Measurements from ENCODE around the gene RNU1-1. TPM values are rescaled to one million over a fixed set of nuclear protein-coding genes. Genes with fewer than 3 reads are reported as not detected.
"Not testable (repeated sequence)": the region's sequence is repeated elsewhere in the genome, so short reads cannot be mapped to it uniquely, and the experiment has no call there.

Gene RNU1-1
- total and polyA plus RNA-seq, 4 experiments from 2014 or later = 3,010 to 3,866 TPM; not detected in 2

- peaks cover 0 to 9% (median 0%) of the 10 kb centered on the region in 4 donors for H3K4me1 Mint-ChIP-seq
- H3K4me3 ChIP-seq (ENCODE audit: low read length in 2 of 2) = no peak overlapping the region
- no peaks in the 10 kb centered on the region for H3K4me1 ChIP-seq (ENCODE audit: insufficient read depth, low read length)
- H3K9me3 Mint-ChIP-seq = no peaks in the 10 kb centered on the region
- no peak overlapping the region for H3K4me3 Mint-ChIP-seq
- H3K9me3 ChIP-seq (ENCODE audit: control insufficient read depth in 1 of 2, low read length in 2 of 2) = no peaks in the 10 kb centered on the region
- no peaks in the 10 kb centered on the region for H3K36me3 ChIP-seq (ENCODE audit: insufficient read depth, low read length)
- H3K27ac ChIP-seq (ENCODE audit: low read depth, low read length) = no peak overlapping the region
- ChIA-PET CTCF (ENCODE audit: partially characterized antibody) (no interaction called here), POLR2A (ENCODE audit: partially characterized antibody) (interaction anchor here (1.1 kb wide), 1 partner anchor 384 kb away, joined by 3 read pairs; no protein-coding TSS in a partner anchor)
- H3K27ac Mint-ChIP-seq = no peak overlapping the region
- no peaks in the 10 kb centered on the region for H3K36me3 Mint-ChIP-seq
- no peak for DNase-seq
- intact Hi-C loops (cut with micrococcal nuclease) = no loop called here
- H3K27me3 ChIP-seq (ENCODE audit: insufficient read depth, low read length) = no peaks in the 10 kb centered on the region
- H3K27me3 Mint-ChIP-seq = peaks cover 18 to 24% of the 10 kb centered on the region in 2 donors
Observed at GRCh38 chr1:16521288-16521583, 7.2 kb upstream of the RNU1-1 start.

GRCh38 chr1:16520435-16521287 lies 6.6 kb upstream of the RNU1-1 start:
- H3K36me3 ChIP-seq (ENCODE audit: insufficient read depth, low read length); intact Hi-C loops (cut with micrococcal nuclease); DNase-seq; H3K27ac ChIP-seq (ENCODE audit: low read depth, low read length); H3K27ac Mint-ChIP-seq; H3K27me3 ChIP-seq (ENCODE audit: insufficient read depth, low read length); H3K36me3 Mint-ChIP-seq; CTCF ChIA-PET (ENCODE audit: partially characterized antibody); H3K4me1 Mint-ChIP-seq; H3K9me3 ChIP-seq (ENCODE audit: control insufficient read depth in 1 of 2, low read length in 2 of 2); H3K9me3 Mint-ChIP-seq; H3K4me3 ChIP-seq (ENCODE audit: low read length in 2 of 2); H3K4me1 ChIP-seq (ENCODE audit: insufficient read depth, low read length): not testable (repeated sequence)
- Mint-ChIP-seq H3K27me3 (peaks cover 18 to 24% of the 10 kb centered on the region in 2 donors), H3K4me3 (peak overlapping the region in 4 of 8 donors; percentile 38 to 67 (median 62))
- POLR2A ChIA-PET (ENCODE audit: partially characterized antibody) = interaction anchor here (1.1 kb wide), 1 partner anchor 384 kb away, joined by 3 read pairs; no protein-coding TSS in a partner anchor

- POLR2A ChIA-PET (ENCODE audit: partially characterized antibody); intact Hi-C loops (cut with micrococcal nuclease); CTCF ChIA-PET (ENCODE audit: partially characterized antibody); H3K4me3 Mint-ChIP-seq; DNase-seq; H3K36me3 ChIP-seq (ENCODE audit: insufficient read depth, low read length); H3K4me1 Mint-ChIP-seq; H3K27ac Mint-ChIP-seq; H3K36me3 Mint-ChIP-seq; H3K27ac ChIP-seq (ENCODE audit: low read depth, low read length); H3K9me3 ChIP-seq (ENCODE audit: control insufficient read depth in 1 of 2, low read length in 2 of 2); H3K4me1 ChIP-seq (ENCODE audit: insufficient read depth, low read length); H3K9me3 Mint-ChIP-seq; H3K27me3 ChIP-seq (ENCODE audit: insufficient read depth, low read length); H3K4me3 ChIP-seq (ENCODE audit: low read length in 2 of 2): not testable (repeated sequence)
- peaks cover 16 to 24% of the 10 kb centered on the region in 2 donors for H3K27me3 Mint-ChIP-seq
Observed at GRCh38 chr1:16519255-16519951, 5.3 kb upstream of the RNU1-1 start.

- H3K4me3 Mint-ChIP-seq = not testable (repeated sequence)
- peaks cover 16 to 24% of the 10 kb centered on the region in 2 donors for H3K27me3 Mint-ChIP-seq
Observed at GRCh38 chr1:16518913-16519254, 4.8 kb upstream of the RNU1-1 start.

GRCh38 chr1:16516694-16517410 lies 2.8 kb upstream of the RNU1-1 start:
- DNase-seq; H3K27ac ChIP-seq (ENCODE audit: low read depth, low read length); intact Hi-C loops (cut with micrococcal nuclease); H3K4me3 ChIP-seq (ENCODE audit: low read length in 2 of 2); H3K36me3 Mint-ChIP-seq; H3K36me3 ChIP-seq (ENCODE audit: insufficient read depth, low read length); H3K27me3 ChIP-seq (ENCODE audit: insufficient read depth, low read length); H3K9me3 Mint-ChIP-seq; H3K4me1 Mint-ChIP-seq; POLR2A ChIA-PET (ENCODE audit: partially characterized antibody); CTCF ChIA-PET (ENCODE audit: partially characterized antibody); H3K4me3 Mint-ChIP-seq; H3K4me1 ChIP-seq (ENCODE audit: insufficient read depth, low read length); H3K9me3 ChIP-seq (ENCODE audit: control insufficient read depth in 1 of 2, low read length in 2 of 2): not testable (repeated sequence)
- peak overlapping the region in 1 of 7 donors; percentile 1 for H3K27ac Mint-ChIP-seq
- peaks cover 16 to 24% of the 10 kb centered on the region in 2 donors for H3K27me3 Mint-ChIP-seq

More at GRCh38 chr1:16518913-16519254, 4.8 kb upstream of the RNU1-1 start:
- intact Hi-C loops (cut with micrococcal nuclease); H3K9me3 ChIP-seq (ENCODE audit: control insufficient read depth in 1 of 2, low read length in 2 of 2); H3K4me1 ChIP-seq (ENCODE audit: insufficient read depth, low read length); POLR2A ChIA-PET (ENCODE audit: partially characterized antibody); H3K27me3 ChIP-seq (ENCODE audit: insufficient read depth, low read length); H3K27ac Mint-ChIP-seq; DNase-seq; H3K4me3 ChIP-seq (ENCODE audit: low read length in 2 of 2); H3K36me3 ChIP-seq (ENCODE audit: insufficient read depth, low read length); H3K4me1 Mint-ChIP-seq; H3K36me3 Mint-ChIP-seq; H3K9me3 Mint-ChIP-seq; CTCF ChIA-PET (ENCODE audit: partially characterized antibody); H3K27ac ChIP-seq (ENCODE audit: low read depth, low read length): not testable (repeated sequence)

- POLR2A ChIA-PET (ENCODE audit: partially characterized antibody) = interaction anchor here (0.7 to 2.1 kb wide), 14 partner anchors 14 to 401 kb away, joined by 3 to 20 read pairs (median 3); partner anchors contain the start of genes FBXO42 and NECAP2
- H3K36me3 Mint-ChIP-seq; H3K27me3 Mint-ChIP-seq; H3K9me3 ChIP-seq (ENCODE audit: control insufficient read depth in 1 of 2, low read length in 2 of 2); CTCF ChIA-PET (ENCODE audit: partially characterized antibody); H3K9me3 Mint-ChIP-seq; H3K4me3 ChIP-seq (ENCODE audit: low read length in 2 of 2); intact Hi-C loops (cut with micrococcal nuclease); H3K27me3 ChIP-seq (ENCODE audit: insufficient read depth, low read length); H3K4me1 ChIP-seq (ENCODE audit: insufficient read depth, low read length); H3K36me3 ChIP-seq (ENCODE audit: insufficient read depth, low read length); H3K4me3 Mint-ChIP-seq; H3K4me1 Mint-ChIP-seq; H3K27ac Mint-ChIP-seq: not testable (repeated sequence)
- H3K27ac ChIP-seq (ENCODE audit: low read depth, low read length) = peak overlapping the region; percentile 76
- peak in 1 of 5 donors; percentile 76 for DNase-seq
Observed at GRCh38 chr1:16513412-16514106, 526 bp downstream of the RNU1-1 start.

Measured in CD4-positive, alpha-beta memory T cell (primary cell).